DMS 273 (cell line): ENCODE data around the gene USP5.
"Not testable (repeated sequence)": the region's sequence is repeated elsewhere in the genome, so short reads cannot be mapped to it uniquely, and the experiment has no call there.

Source experiments
- DNase-seq: peaks from one replicate; lab custom pipeline; 2025; ENCODE audit not compliant: unreplicated experiment; lab: John Stamatoyannopoulos, UW

The USP5 gene

DNA sequence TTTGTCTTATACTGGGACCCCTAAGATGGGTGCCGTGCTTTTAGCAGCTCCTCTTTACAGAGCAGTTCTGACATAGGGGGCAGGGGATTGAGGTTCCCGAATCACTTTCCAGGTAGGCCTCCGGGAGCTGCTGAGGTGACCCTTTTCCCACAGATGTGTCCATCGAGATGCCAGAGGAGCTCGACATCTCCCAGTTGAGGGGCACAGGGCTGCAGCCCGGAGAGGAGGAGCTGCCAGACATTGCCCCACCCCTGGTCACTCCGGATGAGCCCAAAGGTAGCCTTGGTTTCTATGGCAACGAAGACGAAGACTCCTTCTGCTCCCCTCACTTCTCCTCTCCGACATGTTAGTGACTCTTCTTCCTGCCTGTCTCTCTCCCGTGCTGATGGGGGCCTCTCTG is 11.1 kb downstream of the USP5 start:
- DNase-seq: no peak

DNA sequence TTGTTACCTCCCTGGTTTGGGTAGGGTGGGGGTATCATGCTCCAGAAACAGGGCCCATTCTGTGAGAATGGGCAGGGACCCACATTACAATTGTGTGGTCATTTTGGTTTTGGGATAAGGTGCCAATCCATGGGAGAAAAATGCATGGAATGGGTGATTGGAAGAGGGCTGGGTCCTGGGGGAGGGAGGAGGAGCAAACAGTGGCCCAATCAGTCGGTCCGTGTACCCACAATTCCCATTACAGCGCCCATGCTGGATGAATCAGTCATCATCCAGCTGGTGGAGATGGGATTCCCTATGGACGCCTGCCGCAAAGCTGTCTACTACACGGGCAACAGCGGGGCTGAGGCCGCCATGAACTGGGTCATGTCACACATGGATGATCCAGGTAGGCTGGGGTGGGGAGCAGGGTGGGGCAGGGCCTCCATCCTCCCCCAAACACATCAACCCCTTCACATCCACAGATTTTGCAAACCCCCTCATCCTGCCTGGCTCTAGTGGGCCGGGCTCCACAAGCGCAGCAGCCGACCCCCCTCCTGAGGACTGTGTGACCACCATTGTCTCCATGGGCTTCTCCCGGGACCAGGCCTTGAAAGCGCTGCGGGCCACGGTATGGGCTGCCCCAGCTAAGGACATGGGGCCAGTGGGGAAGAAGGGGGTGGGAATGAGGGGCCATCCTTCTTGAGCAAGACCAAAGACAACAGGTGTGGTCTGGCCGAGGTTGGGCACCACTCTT is 11.8 kb downstream of the USP5 start:
- DNase-seq: no peak

DNA sequence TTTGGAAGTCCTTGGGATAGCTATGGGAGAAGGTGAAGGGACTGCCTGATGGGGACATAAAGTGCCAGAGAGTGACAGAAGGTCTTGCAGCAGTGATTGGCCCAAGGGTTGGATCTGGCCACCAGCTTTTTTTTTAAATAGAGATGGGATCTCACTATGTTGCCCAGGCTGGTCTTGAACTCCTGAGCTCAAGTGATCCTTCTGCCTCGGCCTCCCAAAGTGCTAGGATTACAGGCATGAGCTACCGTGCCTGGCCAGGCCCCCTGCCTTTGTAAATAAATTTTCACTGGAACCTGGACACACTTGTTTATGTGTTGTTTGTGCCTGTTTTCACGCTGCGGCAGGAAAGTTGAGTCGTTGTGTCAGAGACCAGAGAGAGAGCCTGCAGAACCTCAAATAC is 13.4 kb downstream of the USP5 start:
- not testable (repeated sequence) for DNase-seq

GRCh38 chr12:6866163-6866919 is 14.4 kb downstream of the USP5 start:
- DNase-seq: no peak

- DNase-seq: peak; percentile 69
These were observed 15.0 kb downstream of the USP5 start for GRCh38 chr12:6866920-6867412.

GRCh38 chr12:6867413-6868210 is 15.7 kb downstream of the USP5 start, which contains the start of gene TPI1:
Gene TPI1, plus strand, starts transcription at chr12:6867531. Its CDS starts 36 bp downstream, at chr12:6867567.
- peak; percentile 78 for DNase-seq

DNA sequence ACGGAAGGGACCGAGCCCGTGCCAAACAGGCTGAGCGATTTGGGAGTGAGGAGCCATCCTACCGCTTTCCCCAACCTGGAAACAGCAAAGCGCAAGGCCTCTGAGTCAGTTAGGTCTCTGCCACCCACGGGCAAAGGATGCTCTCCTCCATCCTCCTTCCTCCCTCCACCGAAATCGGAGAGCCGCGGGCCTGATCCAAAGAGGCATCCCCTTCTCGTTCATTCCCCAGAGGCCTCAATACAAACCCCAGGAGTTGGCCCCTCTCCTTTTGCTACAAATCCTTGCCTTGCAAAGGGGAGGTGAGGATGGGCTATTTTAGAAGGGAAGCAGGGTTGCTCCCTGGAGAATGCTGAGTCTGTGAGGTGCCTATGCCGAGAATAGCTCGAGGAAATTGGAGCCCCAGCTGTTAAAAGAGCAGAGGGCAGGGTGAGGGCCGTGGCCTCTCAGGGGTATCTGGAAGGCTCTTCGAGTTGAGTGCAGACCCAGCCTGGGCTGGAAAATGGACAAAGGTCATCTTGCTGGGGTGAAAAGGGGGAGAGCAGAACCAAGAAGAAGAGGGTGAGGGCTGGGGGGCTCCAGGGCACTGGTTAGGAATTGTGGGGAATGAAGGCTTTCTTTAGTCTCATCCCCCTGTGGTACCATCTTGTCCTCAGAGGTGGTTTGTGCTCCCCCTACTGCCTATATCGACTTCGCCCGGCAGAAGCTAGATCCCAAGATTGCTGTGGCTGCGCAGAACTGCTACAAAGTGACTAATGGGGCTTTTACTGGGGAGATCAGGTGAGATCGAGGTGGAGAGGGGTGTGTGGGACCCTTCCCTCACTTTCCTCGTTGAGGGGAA is 16.5 kb downstream of the USP5 start:
- peak; percentile 44 for DNase-seq

GRCh38 chr12:6869049-6870021 is 17.4 kb downstream of the USP5 start:
- DNase-seq: peak; percentile 87

DNA sequence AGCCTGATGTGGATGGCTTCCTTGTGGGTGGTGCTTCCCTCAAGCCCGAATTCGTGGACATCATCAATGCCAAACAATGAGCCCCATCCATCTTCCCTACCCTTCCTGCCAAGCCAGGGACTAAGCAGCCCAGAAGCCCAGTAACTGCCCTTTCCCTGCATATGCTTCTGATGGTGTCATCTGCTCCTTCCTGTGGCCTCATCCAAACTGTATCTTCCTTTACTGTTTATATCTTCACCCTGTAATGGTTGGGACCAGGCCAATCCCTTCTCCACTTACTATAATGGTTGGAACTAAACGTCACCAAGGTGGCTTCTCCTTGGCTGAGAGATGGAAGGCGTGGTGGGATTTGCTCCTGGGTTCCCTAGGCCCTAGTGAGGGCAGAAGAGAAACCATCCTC is 18.4 kb downstream of the USP5 start:
- DNase-seq: not testable (repeated sequence)

DNA sequence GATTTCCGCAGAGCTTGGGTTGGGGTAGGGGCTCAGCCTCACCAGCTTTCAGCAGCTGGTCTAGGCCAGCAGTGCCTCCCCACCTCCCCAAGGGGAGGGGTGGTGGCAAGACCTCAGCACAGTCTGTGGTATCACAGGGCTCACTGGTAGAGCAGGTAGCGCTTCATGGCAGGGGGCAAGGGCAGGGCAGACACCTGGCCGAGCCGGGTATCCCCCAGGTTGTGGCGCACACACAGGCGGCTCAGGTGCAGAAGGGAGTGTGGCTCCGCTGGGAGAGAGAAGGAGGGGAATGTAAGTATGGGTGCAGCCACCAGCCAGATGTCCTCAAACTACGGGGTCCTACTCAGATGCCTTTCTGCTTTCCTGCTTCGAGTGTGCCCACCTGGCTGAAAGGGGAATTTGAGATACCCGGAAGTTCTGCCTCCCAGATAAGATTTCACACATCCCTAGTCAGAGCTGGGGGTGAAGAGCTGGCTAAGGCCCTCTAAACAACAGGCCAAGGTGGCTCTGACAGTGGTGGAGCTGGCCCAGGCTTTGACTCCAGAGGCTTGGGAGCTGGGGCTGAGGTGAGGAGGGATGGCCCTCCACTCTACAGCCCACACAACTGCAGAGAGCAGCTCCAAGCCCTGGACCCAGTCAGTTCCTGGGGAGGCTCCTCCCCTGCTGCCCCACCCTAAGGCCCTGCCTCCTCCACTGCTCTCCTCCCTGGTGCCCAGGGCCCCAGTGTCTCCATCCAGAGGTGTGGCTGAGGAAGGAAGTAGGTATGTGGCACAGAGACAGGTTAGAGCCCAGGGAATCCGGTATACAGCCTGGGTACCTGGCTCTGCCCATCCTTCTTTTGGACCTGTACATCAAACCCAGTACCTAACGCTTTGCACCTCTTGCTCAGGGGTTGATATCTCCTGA is 19.4 kb downstream of the USP5 start:
- peak; percentile 61 for DNase-seq

DNA sequence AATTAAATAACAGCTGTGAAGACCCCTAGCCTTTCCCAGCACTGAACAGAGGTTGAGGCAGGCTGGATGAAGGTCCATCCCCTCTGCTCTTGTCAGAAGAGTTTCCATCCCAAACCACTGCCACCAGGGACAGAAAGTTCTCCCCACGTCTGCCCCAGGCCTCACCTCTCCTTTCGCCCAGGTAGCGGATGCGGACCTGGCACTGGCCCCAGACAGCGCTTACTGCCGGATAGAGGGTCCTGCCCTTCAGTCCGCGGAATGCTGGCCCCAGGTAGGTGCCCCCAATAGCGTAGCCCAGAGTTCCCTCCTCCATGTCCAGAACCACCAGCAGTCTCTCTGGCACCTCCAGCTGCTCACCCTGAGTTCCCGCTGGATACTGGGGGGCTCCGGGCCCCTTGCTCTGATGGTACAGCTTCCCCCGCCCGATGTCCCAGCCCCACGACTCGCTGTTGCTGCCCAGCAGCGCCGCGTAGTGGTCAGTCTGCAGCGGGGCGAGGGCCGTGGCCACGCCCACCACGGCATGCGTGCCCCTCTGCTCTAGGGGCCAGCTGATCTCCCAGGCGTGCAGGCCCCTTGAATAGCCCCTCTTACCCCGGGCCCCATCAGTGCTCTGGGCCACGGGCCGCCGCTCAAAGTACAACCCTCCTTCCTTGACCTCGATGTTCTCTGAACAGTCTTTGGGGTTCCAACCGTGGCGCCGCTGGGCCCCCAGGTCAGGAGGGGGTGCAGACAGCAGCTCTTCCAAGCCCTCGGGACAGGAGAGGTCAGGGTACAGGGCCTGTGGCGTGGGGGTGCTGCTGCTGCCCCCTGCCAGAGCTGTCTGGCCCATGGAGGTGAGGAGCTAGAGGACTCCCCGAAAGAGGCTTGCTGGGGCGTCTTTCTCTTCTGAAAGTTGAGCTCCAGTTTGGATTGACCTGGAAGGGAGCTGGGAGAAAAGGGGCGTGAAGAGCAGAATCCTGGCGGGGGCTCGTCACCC is 20.4 kb downstream of the USP5 start:
- peak; percentile 89 for DNase-seq

DNA sequence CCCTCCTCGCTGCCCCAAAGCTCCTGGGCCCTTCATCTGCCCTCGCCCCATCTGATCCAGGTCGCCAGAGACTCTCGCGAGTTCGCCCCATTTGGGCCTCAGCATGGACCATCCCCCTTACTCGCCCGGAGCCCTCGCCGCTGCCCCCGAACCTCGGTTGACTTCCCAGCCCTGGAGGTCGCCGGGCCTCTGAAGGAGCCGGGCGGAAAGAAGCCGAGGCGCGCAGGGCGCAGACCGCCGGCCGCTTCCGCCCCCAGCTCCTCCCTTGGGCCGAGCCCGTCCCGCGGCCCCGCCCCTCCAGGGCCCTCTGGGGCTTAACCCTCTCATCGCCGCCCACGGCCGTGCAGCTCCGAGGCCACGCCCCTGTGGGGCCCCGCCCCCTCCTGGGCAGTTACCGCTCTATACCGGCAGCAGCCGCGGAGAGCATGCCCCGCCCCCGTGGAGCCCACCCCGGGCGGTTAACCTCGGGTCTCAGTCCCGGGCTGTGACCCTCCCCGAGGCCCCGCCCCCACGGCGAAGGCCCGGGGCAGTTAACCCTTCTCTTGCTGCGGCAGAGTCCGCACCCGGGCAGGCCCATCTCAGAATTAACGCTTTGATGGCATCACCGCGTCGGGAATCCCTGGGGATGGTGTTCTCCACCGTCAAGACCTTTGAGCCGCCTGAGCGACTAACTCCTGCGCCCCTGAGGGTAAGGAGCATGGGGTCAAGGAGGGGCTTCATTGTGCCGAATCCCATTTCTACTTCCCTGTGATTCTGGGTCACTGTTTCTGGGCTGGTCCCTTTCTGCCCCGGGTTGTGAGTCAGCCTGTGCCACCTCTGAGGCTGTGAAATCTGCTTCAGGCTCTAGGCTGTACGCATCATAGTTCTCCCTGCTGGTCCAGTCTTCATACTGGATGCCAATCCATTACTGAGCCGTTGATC is 21.4 kb downstream of the USP5 start, which contains the start of gene SPSB2:
SPSB2 (minus strand) TSS at position 210 of the 921 bp plus-strand sequence. CDS start 402 bp downstream, outside the sequence.
- peak; percentile 97 for DNase-seq

- DNase-seq: not testable (repeated sequence)
These were observed 22.0 kb downstream of the USP5 start for GRCh38 chr12:6874015-6874368.

GRCh38 chr12:6879824-6880223 is 27.9 kb downstream of the USP5 start:
- not testable (repeated sequence) for DNase-seq

- no peak for DNase-seq
These were observed 31.3 kb downstream of the USP5 start for GRCh38 chr12:6883252-6883651.

DNA sequence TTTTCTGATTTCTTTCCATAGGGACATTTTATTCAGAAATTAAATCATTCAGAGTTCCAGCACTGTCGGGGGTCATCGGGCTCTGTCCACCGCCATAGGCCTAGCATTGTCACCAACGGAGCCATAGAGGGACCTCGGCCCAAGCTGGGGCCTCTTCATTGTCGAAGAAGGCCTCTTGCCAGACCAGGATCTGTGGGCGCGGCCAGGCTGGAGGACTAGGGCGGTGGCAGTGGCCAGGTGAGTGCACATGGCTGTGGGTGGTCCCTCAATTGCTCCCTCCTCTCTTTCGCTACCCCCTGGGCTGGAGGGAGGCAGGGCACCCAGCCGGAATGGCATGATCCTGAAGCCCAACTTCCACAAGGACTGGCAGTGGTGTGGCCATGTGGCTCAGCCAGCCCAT is 31.7 kb downstream of the USP5 start:
- no peak for DNase-seq
